GM18870 (cell line): ENCODE measurements around the gene DNLZ.
A peak's percentile ranks its signal among the peaks of the same experiment; 100 is the strongest.

Experiments
- ATAC-seq: cut with Tn5 transposase; IDR thresholded peaks from one replicate; pipeline ENCODE4 v1.9.1; 2021; ENCODE audit warnings: moderate library complexity; ENCODE audit not compliant: unreplicated experiment

Gene DNLZ

GRCh38 chr9:136377341-136378169 is 14.0 kb upstream of the DNLZ start:
- no peak for ATAC-seq

DNA sequence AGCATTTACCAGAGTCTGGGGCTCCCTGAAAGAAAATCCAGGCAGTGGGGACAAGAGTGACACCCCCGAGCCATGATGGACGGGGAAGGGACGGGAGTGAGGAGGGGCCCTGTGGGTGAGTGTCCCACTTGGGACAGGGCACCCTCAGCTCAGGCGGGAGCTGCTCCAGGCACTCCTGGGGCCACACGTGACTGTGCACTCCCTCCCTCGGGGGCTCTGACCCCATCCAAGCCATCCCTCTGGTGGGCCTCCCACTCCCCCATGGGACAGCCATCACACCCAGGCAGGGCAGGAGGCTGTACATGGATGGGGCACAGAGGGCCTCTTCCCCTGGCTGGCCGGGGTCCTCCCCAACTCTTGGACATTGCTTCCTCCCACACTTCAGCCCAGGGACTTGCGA is 12.9 kb upstream of the DNLZ start:
- no peak for ATAC-seq

DNA sequence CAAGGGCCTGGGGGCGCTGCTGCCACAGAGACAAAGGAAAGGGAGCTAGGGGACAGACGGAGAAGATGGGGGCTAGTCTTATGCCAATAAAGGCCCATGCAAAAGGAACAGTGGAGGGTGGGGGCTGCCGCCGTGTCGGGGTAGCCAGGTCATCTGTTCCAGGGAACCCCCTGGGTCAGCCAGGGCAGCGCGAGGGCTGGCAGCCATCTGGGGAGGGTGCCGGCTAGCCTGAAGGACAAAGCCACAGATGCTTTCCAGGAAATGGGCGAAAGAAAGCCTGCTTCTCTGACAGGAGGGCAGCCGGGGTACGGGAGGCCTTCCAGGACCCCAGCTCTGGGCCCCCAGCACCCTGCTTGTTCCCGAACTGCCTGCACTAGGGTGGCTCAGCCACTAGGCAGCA is 11.6 kb upstream of the DNLZ start:
- no peak for ATAC-seq

DNA sequence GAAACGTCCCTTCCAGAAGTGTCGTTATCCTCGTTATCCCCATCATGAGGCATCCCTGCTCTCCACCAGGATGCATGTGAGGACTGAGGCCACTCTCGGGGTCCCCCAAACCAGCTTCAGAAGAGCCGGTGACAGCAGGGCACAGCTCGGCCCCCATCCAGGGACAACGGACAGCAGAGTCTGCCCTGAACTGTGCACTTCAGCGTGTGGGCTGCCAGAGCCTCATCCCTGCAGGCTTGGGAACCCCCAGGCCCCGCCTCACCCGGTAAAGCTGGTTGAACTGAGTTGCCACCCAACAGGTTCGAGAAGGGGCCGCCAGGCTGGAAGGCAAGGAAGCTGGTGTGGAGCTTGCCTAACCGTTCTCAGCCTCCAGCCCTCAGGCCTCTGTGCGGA is 10.6 kb upstream of the DNLZ start:
- no peak for ATAC-seq

DNA sequence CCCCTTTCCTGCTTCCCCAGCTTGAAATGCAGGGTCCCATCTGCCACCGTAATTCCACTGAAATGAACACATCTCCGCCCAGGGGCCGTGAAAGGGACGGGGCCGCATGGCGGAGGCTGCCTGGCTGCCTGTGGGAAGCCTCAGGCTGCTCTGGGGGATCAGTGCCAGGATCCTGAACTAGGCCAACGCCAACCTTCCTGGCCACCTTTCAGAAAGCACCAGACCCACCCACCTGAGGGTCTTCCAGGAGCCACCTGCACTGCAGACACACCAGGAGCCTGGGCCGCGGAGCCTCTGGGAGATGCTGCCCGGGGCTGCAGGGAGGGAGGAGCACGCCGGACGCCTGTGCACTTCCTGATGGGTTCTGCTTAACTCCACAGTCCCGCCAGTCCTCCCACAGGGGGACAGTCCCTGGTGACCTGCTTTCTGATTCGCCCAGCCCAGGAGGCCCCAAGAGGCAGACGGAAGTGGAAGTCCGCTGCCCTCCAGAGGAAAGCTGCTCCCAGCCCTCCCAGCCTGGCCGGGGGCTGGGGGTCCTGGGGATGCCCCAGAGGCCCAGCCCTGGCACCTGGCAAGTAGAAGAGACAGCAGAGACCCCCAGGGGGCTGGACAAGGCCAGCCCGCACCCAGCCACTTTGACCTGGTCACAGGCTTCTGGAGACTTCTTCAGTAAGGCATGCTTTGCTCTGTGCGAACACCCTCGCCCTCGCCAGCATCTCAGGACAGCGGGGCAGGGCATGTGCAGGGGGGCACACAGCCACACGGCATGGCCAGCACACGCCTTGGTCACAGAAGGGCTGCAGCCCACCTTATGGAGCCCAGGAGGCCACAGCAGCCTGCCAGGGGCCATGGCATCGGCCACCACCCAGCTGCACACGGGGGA is 10.0 kb upstream of the DNLZ start, which contains the start of gene CARD9:
Gene CARD9, minus strand, starts transcription at position 370 of the 883 bp plus-strand sequence. CDS start 1,591 bp downstream, outside the sequence.
- ATAC-seq, result no peak

GRCh38 chr9:136372561-136373299 is 9.2 kb upstream of the DNLZ start:
- ATAC-seq, result no peak

DNA sequence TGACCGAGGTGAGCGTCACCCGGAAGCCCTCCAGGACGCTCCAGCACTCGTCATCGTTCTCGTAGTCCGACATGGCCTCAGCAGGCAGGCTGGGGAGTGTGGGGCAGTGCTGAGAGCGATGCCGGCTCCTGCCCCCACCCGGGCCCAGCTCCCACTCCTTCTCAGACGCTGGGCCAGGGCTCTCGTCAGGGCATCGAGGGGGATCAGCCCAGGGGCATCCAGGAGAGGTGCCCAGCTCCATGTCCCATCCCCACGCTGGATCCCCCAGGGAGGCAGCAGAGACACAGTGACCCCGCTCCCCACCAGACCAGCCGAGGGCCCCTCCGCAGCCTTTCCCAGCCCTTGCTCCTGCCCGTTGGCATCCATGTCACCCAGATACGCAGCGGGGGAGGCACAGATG is 8.5 kb upstream of the DNLZ start:
- ATAC-seq, result no peak

- ATAC-seq, result no peak
Measured at GRCh38 chr9:136371533-136371880, 8.0 kb upstream of the DNLZ start.

DNA sequence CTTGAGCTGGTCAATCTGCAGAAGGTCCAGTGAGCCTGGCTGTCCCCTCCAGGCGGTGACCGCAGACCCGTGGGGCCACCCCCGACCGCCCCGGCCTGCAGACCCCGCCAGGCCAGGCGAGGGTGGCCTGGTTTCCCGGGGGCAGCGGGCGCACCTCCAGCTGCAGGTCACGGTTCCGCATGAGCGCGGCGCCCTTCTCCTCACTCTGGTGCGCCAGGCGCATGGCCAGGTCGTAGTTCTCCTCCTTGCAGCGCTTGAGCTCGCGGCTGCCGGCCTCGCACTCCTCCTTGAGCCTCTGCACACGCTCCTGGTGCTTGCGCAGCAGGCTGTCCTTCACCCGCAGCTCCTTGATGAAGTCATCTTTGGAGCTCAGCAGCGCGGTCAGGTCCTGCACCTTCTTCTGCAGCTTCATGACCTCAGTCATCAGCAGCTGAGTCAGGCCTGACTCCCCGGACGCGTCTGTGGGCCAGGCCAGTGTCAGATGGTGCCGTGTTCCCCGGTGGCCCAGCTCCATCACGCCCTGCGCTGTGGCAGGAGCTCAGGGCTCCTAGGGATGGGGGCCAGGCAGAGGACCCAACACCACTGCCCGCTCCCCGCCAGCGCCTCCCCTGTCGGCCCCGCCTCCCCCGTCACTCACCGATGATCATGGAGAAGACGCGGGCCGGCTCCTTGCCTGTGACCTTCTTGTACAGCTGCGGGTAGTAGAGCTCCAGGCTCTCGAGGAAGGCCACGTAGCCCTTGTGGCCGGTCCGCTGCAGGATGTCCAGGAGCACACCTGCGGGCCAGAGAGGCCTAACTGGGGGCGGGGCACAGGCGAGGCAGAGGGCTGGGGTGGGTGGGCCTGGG is 7.4 kb upstream of the DNLZ start:
- no peak for ATAC-seq

DNA sequence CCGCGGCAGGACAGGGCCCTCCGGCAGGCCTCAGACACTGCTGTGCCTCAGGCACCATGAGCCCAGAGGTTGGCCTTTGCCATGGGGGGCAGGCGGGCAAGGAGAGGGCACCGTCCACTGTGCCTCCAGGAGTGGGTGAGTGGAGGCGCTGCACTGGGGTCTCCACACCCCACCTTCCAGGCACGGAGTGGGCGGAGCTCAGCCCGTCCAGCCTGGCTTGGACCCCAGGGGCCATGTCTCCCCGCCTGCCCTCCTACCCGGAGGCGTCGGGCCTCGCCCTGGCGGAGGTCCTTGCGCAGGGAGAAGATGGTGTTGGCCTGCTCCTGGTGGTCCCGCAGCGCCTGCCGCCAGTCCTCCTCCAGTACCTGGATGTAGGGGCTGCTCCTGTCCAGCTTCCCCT is 6.5 kb upstream of the DNLZ start:
- no peak for ATAC-seq

DNA sequence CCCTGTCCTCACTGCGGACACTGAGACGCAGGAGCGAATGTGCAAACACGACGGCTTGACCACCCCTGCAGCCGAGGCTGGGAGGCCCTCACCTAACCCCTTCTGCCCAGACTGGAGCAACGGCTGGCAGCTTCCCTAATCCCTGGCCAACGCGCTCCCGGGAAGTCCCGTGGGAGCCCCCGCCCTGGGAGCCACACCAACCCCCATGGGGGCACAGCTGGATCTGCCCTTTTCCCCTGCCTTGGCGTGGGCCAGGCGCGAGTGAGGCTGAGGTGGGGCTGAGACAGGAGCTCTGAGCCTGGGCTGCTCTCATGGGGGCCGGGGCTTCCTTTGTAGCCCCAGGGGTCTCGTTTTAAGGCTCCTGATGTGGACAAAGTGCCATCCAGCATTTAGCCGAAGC is 4.6 kb upstream of the DNLZ start:
- ATAC-seq, result no peak

- ATAC-seq, result no peak
Measured at GRCh38 chr9:136367296-136368145, 4.0 kb upstream of the DNLZ start.

GRCh38 chr9:136366826-136367225 is 3.3 kb upstream of the DNLZ start:
- ATAC-seq, result no peak

GRCh38 chr9:136365775-136366222 is 2.3 kb upstream of the DNLZ start:
- ATAC-seq, result no peak

GRCh38 chr9:136364942-136365774 is 1.6 kb upstream of the DNLZ start:
- no peak for ATAC-seq

DNA sequence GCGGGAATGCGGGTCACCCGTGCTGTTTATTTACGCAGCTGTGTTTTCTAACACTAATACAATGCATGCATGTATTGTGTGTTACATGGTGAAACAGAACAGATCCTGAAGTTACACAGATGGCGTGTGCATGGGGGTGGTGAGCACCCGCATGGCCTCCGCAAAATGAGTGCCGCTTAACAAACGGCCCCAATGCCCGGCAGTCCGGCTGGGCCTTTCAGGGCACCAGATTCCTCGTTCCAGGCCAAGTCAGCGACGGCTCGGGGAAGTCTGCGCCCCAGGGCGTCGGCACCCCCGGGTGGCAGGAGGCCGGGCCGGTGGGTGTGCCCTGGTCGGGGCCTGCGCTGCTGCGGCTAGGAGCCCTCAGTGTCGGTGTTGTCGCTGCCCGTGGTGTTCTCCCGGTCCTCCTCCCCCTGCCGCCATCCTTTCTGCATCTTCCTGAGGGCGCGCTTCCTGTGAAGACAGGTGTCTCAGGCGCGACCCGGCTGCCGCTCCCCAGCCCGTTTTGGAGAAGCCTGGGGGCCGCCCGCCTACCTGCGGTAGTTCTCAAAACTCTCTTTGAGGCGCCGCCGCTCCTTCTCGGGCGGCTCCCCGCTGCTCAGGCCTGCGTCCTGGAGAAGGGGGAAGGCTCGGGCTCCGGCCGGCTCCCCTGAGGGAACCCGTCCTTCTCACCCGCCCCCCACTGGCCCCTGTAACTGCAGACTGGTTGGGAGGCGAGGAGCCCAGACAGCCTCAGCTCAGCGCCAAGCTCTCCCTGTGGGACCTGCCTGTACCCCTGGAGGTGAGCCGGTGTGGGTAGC is 605 bp upstream of the DNLZ start:
- ATAC-seq, result peak; percentile 14

GRCh38 chr9:136362450-136362784 is 1.1 kb downstream of the DNLZ start:
- ATAC-seq, result no peak
